GM18502 (cell line): Measurements from ENCODE around the gene TUBE1.
"Not testable (repeated sequence)": the region's sequence is repeated elsewhere in the genome, so short reads cannot be mapped to it uniquely, and the experiment has no call there.

ENCODE experiments used
- ATAC-seq: cut with Tn5 transposase; IDR thresholded peaks from one replicate; pipeline ENCODE4 v1.9.1; 2021; ENCODE audit warnings: mild to moderate bottlenecking; ENCODE audit not compliant: unreplicated experiment, poor library complexity

The TUBE1 gene, protein sequence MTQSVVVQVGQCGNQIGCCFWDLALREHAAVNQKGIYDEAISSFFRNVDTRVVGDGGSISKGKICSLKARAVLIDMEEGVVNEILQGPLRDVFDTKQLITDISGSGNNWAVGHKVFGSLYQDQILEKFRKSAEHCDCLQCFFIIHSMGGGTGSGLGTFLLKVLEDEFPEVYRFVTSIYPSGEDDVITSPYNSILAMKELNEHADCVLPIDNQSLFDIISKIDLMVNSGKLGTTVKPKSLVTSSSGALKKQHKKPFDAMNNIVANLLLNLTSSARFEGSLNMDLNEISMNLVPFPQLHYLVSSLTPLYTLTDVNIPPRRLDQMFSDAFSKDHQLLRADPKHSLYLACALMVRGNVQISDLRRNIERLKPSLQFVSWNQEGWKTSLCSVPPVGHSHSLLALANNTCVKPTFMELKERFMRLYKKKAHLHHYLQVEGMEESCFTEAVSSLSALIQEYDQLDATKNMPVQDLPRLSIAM

GRCh38 chr6:112087136-112087911, at the start of gene TUBE1, which contains the start of gene FAM229B:
TUBE1 (minus strand) TSS chr6:112087482; CDS start chr6:112087434, 48 bp downstream.
FAM229B (plus strand) TSS chr6:112087591; CDS start chr6:112099284, 11,693 bp downstream.
- peak; percentile 98 for ATAC-seq

DNA sequence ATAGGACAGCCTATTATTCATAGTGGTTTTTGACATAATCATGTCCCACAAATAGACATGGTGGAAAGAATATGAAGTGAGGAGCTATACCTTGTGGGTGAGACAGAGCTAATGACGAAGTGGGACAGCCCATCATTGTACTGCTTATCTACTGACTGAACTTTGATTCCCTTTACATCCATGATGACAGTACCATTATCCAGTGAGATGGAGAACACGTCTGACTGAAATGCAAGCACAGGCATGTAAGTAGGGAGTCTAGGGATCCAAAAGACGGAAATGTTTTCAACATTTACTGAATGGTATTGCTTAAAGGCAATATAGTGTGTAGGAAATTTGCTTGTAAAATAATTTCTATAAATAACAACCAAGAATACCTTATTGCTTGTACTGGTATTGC, 43.6 kb upstream of the TUBE1 start:
- ATAC-seq: no peak

GRCh38 chr6:112128208-112128607, 40.9 kb upstream of the TUBE1 start:
- ATAC-seq: no peak

DNA sequence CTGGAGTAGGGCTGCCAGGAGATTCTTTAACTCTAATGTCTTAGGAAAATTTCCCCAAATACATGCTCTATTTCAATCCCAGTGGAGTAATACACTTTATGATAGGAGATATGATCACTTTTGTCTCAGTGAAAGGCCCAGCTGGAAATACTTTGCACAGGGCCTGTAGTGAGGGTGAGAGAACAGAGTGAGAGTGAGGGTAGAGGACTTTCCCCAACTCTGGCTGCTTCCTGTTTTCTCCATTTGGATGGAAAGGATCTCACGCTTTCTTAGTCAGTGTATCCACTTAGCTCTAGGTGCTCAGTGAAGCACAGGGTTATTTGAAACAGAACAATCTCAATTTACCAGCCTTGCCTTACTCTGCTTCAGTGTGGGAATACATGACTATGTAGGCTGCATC, 36.7 kb upstream of the TUBE1 start:
- no peak for ATAC-seq

GRCh38 chr6:112122756-112123155, 35.5 kb upstream of the TUBE1 start:
- no peak for ATAC-seq

GRCh38 chr6:112118034-112118433, 30.8 kb upstream of the TUBE1 start:
- ATAC-seq: no peak

DNA sequence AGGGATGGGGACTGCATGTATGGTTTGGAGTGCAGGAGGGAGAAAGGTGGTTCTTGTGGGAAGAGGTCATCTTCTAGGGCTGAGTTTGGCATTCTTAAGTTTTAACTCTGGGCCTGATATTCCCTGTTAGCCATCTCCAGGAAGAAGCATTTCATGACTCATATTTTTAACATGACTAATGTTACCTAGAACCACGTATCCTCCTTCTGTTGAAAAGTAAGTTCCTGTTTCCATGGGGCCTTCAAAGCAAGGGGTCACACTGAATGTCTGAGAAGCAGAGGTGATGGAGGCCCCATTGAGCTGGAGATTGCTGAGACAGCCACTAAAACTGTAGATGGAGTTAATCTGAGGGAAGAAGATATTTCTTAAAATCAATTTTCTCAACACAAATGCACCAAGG, 30.3 kb upstream of the TUBE1 start:
- no peak for ATAC-seq

DNA sequence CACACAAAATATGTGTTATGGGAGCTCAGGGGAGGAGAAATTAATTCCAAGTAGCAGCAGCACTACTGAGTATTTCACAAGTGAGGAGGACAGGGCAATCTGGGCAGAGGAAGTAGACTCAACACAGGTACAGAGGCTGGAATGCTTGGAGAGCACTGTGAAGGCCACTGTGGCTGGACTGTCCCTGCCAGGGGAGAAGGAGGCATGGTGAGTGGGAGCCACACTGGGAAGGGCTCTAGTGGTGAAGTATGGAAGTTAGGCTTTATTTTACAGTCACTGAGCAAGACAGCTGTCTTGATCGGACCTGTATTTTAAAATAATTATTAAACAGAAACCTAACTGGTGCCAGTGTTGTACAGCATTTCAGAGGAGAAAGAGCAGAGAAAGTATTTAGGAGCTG, 28.9 kb upstream of the TUBE1 start:
- no peak for ATAC-seq

DNA sequence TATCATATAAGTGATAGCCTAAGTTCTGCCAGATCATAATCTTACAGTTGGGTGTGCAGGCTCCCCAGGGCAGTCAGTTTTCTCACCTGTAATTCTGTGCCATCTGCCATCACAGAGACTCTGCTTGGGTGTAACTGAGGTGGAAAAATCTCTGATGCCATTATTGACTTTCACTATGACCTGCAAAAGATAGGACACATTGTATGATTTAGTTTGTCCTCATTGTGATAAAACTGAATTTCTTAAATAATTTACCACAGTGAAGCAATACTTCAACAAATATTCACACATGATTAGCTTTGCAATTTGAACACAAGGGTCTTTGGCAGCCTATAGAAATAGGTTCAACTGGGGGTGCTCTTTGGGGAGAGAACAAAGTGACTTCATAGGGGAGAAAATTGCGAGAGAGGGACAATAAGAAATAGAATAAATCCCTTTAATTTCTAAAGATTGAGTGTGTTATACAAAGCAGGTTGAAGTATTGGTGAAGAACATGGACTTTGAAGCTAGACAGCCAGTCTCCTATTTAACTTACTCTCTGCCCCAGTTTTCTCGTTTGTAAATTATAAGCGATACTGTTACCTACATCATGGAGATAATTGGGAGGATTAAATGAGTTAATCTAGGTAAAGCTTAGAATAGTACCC, 27.4 kb upstream of the TUBE1 start:
- no peak for ATAC-seq

- ATAC-seq: no peak
Measured at GRCh38 chr6:112113918-112114317, 26.6 kb upstream of the TUBE1 start.

- ATAC-seq: no peak
Measured at GRCh38 chr6:112113431-112113830, 26.1 kb upstream of the TUBE1 start.

DNA sequence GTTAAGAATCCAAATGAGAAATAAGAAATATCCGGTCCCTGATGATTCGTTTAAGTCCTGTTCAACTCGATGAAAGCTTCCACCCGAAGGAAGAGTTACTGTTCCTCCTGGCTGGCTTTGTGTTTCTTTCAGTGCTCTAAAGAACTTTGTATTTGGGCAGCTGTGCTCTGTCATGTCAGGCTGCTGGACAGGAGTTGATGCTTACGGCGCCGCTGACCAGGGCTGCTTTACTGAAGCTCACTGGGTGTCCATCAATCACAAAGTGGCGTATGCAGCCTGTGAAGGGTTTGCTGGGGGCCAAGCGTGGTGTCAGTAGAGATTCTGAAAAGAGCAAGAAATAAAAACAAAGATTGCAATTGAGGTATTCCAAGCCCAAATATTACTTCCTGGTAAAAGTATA, 22.0 kb upstream of the TUBE1 start:
- no peak for ATAC-seq

GRCh38 chr6:112106562-112106961, 19.3 kb upstream of the TUBE1 start:
- ATAC-seq: no peak

DNA sequence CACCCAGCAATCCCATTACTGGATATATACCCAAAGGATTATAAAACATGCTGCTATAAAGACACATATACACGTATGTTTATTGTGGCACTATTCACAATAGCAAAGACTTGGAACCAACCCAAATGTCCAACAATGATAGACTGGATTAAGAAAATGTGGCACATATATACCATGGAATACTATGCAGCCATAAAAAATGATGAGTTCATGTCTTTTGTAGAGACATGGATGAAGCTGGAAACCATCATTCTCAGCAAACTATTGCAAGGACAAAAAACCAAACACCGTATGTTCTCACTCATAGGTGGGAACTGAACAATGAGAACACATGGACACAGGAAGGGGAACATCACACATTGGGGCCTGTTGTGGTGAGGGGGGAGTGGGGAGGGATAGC, 18.7 kb upstream of the TUBE1 start:
- ATAC-seq: not testable (repeated sequence)

- ATAC-seq: no peak
Measured at GRCh38 chr6:112100561-112100960, 13.3 kb upstream of the TUBE1 start.

GRCh38 chr6:112096901-112097300, 9.6 kb upstream of the TUBE1 start:
- ATAC-seq: no peak

- no peak for ATAC-seq
Measured at GRCh38 chr6:112087916-112088315, 634 bp upstream of the TUBE1 start.

DNA sequence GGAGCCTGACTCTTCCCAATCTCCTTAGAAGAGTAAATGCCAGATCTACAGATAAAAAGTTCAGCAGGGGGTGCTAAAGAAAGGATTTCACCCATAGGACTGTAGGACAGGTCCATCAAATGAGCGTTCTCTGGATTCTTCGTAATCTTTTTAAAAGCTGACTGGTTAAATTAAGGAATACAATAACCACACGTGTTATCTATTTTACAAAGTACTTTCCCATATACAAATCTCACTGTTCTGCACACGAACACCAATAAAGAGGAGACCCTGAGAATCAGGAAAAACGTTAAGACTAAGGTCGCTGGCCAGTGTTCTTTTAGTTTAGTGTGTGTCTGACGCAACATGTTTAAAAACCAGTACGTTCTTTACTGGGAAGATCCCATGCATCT, 542 bp downstream of the TUBE1 start:
- peak; percentile 28 for ATAC-seq

- no peak for ATAC-seq
Measured at GRCh38 chr6:112085286-112086065, 1.8 kb downstream of the TUBE1 start.

DNA sequence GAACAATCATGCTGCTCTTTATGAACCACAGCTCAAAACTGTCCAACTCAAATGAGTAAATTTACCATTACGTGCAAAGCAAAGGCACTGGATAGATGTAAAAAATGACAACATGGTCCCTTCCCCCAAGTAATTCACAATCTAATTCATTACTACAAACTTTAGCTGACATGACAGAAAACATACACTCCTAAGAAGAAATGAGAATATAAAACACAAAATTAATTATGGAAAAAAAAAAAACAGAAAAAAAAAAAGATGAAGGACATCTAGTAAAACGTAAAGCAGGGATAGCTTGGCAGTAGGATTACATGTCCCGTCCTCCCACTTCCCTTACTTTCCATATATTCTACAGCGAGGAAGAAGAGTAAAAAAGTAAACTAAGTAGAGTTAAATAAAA, 5.7 kb downstream of the TUBE1 start:
- no peak for ATAC-seq
